Suprapubic skin (tissue), 4 donors: ENCODE results near the gene ZSWIM3. TPM values are rescaled to one million over a fixed set of nuclear protein-coding genes. Genes with fewer than 3 reads are reported as not detected.

Experiments
- DNase-seq, 2 donors: peaks; one replicate each; pipeline ENCODE4 v3.0.0-alpha.2; 2019; ENCODE audit warnings: low spot score in 2 of 2
- H3K27ac ChIP-seq: fragments of 200-600 bp; sonication (generic); one replicate; pipeline ENCODE4 v1.5.1; 2019
- H3K27me3 ChIP-seq: fragments of 200-600 bp; sonication (generic); one replicate; pipeline ENCODE4 v1.5.1; 2019
- H3K36me3 ChIP-seq: fragments of 200-600 bp; sonication (generic); one replicate; pipeline ENCODE4 v1.5.1; 2019
- H3K4me1 ChIP-seq: fragments of 200-600 bp; sonication (generic); one replicate; pipeline ENCODE4 v1.5.1; 2019
- H3K4me3 ChIP-seq: fragments of 200-600 bp; sonication (generic); one replicate; pipeline ENCODE4 v1.5.1; 2019; ENCODE audit warnings: mild to moderate bottlenecking
- H3K9me3 ChIP-seq: fragments of 200-600 bp; sonication (generic); one replicate; pipeline ENCODE4 v1.5.1; 2019
- EP300 ChIP-seq: sonication (generic); formaldehyde crosslinking; IDR thresholded peaks from one replicate; pipeline ENCODE4 v1.6.1; 2017; ENCODE audit warnings: antibody characterized with exemption
- POLR2A ChIP-seq, 2 donors: fragments of 450-650 bp; IDR thresholded peaks; one replicate each; pipeline ENCODE4 v1.6.1; 2017; ENCODE audit warnings: antibody characterized with exemption in 2 of 2, mild to moderate bottlenecking in 2 of 2, moderate library complexity in 2 of 2
- POLR2AphosphoS5 ChIP-seq, 3 donors: sonication (generic); formaldehyde crosslinking; IDR thresholded peaks; one replicate each; pipeline ENCODE4 v1.6.1; 2017; ENCODE audit warnings: antibody characterized with exemption in 3 of 3
- WGBS: methylation state at CpG from one replicate; pipeline ENCODE4 v1.1.5; 2018; 5-methylcytosine and 5-hydroxymethylcytosine counted together
- total RNA-seq, 4 donors: library from RNA; depleted of rRNA; stranded (reverse); fragments of >200 nt; gene quantifications; one replicate each; pipeline ENCODE4 v1.1.0, GENCODE V29; 2016
- TF ChIP-seq, protein P1 (sequence below), 2 donors: fragments of 200-600 bp in 1 of 2; fragments of 450-650 bp in 1 of 2; sonication (generic) in 1 of 2; IDR thresholded peaks; one replicate each; pipeline ENCODE4 v1.5.1; 2016 to 2019; ENCODE audit warnings: antibody characterized with exemption in 2 of 2, mild to moderate bottlenecking in 1 of 2, moderate library complexity in 1 of 2

Gene ZSWIM3
- total RNA-seq, 4 donors from 2014 or later: 2.1 to 4.6 (median 3.6) TPM

DNA sequence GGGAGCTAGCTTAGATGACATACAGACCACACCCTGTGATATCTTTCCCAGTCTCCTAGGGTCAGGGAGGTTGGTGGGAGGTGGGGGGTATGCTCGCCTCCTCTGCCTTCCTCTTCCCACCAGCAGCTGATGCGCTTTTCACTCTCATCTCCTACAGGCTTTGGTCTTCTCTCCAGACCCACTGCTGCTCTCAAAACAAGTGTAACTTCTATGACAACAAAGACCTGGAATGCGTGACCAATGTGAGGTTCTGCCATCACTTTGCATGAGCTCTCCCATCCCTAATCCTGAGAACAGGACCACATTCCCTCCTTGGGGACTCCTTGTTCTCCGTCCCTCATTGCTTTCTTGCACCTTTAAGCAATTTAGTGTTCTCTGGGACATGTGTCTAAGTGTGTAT is 36.4 kb downstream of the ZSWIM3 start:
- H3K9me3 ChIP-seq: no peaks in the 10 kb centered on the region
- H3K4me3 ChIP-seq: no peak overlapping the region
- no peak for TF ChIP-seq POLR2AphosphoS5 (IDR thresholded peaks at IDR 0.05)
- no peak for TF ChIP-seq POLR2A (IDR thresholded peaks at IDR 0.05)
- no peak for TF ChIP-seq EP300
- TF ChIP-seq, protein P1, sequence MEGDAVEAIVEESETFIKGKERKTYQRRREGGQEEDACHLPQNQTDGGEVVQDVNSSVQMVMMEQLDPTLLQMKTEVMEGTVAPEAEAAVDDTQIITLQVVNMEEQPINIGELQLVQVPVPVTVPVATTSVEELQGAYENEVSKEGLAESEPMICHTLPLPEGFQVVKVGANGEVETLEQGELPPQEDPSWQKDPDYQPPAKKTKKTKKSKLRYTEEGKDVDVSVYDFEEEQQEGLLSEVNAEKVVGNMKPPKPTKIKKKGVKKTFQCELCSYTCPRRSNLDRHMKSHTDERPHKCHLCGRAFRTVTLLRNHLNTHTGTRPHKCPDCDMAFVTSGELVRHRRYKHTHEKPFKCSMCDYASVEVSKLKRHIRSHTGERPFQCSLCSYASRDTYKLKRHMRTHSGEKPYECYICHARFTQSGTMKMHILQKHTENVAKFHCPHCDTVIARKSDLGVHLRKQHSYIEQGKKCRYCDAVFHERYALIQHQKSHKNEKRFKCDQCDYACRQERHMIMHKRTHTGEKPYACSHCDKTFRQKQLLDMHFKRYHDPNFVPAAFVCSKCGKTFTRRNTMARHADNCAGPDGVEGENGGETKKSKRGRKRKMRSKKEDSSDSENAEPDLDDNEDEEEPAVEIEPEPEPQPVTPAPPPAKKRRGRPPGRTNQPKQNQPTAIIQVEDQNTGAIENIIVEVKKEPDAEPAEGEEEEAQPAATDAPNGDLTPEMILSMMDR (IDR thresholded peaks at IDR 0.05): no peak
- peaks cover 58% of the 10 kb centered on the region for H3K36me3 ChIP-seq
- H3K27ac ChIP-seq: no peak overlapping the region
- no peak for DNase-seq
- H3K27me3 ChIP-seq: no peaks in the 10 kb centered on the region
- 97% methylated on average over 4 of the region's 4 CpGs for WGBS
- H3K4me1 ChIP-seq: peaks cover 32% of the 10 kb centered on the region

DNA sequence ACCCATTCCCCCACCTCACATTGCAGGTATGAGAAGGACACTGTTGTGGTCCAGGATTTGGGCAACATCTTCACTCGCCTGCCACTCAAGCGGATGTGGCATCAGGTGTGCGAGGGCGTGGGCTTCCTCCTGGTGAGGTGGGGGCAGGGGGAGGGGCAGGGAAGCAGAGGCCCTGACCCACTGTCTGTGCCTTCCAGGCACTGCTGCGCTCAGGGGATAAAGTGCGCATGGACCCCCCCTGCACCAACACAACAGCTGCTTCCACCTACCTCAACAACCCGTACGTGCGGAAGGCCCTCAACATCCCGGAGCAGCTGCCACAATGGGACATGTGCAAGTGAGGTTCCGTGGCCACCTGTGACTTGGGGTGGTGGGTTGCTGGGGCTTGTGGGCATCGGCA is 37.4 kb downstream of the ZSWIM3 start:
- H3K4me1 ChIP-seq: peaks cover 29% of the 10 kb centered on the region
- TF ChIP-seq POLR2AphosphoS5 (IDR thresholded peaks at IDR 0.05) (no peak), POLR2A (IDR thresholded peaks at IDR 0.05) (no peak), EP300 (no peak)
- TF ChIP-seq, protein P1 (IDR thresholded peaks at IDR 0.05): no peak
- no peak for DNase-seq

DNA sequence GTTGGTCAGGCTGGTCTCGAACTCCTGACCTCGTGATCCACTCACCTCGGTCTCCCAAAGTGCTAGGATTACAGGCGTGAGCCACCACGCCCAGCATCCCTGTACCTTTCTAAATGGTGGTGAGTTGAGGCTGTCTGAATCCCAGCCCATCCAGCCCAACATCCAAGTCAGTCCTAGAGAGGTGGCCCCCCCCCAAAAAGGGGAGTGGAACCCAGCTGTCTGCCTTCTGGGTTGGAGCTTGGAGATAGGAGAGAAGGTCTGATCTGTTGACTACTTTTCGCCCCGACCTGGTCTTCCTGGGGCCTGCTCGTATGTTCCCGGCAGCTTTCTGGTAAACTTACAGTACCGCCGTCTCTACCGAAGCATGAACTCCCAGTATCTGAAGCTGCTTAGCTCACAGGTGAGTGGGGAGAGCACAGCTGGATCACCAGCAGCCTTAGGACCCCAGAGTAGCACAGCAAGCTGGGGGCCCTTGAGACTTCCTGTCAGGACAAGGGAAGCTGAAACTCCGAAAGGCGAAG is 39.3 kb downstream of the ZSWIM3 start:
- H3K27me3 ChIP-seq: no peaks in the 10 kb centered on the region
- H3K27ac ChIP-seq: no peak overlapping the region
- TF ChIP-seq POLR2A (IDR thresholded peaks at IDR 0.05) (no peak), EP300 (no peak), POLR2AphosphoS5 (IDR thresholded peaks at IDR 0.05) (no peak)
- TF ChIP-seq, protein P1 (IDR thresholded peaks at IDR 0.05): no peak
- no peak overlapping the region for H3K4me3 ChIP-seq
- DNase-seq: no peak
- peaks cover 84% of the 10 kb centered on the region for H3K36me3 ChIP-seq
- WGBS: 89% methylated on average over 14 of the region's 14 CpGs
- H3K9me3 ChIP-seq: no peaks in the 10 kb centered on the region
- H3K4me1 ChIP-seq: peaks cover 17% of the 10 kb centered on the region

More for the DNA sequence above, 37.4 kb downstream of the ZSWIM3 start:
- no peak overlapping the region for H3K4me3 ChIP-seq
- H3K27me3 ChIP-seq: no peaks in the 10 kb centered on the region
- peaks cover 67% of the 10 kb centered on the region for H3K36me3 ChIP-seq
- 65% methylated on average over 2 of the region's 12 CpGs for WGBS
- no peak overlapping the region for H3K27ac ChIP-seq
- no peaks in the 10 kb centered on the region for H3K9me3 ChIP-seq

DNA sequence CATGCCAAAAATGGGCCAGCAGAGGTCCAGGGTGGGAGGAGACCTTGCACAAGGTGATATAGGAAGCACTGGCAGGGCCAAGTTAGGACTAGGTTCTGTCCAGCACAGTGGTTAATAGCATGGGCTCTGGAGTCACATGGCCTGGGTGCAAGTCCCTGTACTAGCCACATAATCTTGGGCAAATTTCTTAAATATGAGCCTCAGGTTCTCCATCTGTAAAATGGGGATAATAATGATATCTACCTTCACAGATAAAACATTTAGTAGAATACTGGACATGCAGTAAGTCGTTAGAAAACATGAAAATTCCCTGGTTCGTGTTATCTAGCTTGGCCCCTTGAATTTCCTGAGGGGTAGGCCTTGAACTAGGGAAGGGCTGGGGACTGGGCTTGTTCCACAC is 39.9 kb downstream of the ZSWIM3 start:
- no peaks in the 10 kb centered on the region for H3K27me3 ChIP-seq
- no peaks in the 10 kb centered on the region for H3K9me3 ChIP-seq
- no peak overlapping the region for H3K27ac ChIP-seq
- no peak overlapping the region for H3K4me3 ChIP-seq
- TF ChIP-seq POLR2A (IDR thresholded peaks at IDR 0.05): no peak
- TF ChIP-seq, protein P1 (IDR thresholded peaks at IDR 0.05): no peak
- TF ChIP-seq EP300: no peak
- WGBS: 92% methylated on average over 2 of the region's 2 CpGs
- peaks cover 11% of the 10 kb centered on the region for H3K4me1 ChIP-seq
- no peak for DNase-seq
- H3K36me3 ChIP-seq: peaks cover 90% of the 10 kb centered on the region

DNA sequence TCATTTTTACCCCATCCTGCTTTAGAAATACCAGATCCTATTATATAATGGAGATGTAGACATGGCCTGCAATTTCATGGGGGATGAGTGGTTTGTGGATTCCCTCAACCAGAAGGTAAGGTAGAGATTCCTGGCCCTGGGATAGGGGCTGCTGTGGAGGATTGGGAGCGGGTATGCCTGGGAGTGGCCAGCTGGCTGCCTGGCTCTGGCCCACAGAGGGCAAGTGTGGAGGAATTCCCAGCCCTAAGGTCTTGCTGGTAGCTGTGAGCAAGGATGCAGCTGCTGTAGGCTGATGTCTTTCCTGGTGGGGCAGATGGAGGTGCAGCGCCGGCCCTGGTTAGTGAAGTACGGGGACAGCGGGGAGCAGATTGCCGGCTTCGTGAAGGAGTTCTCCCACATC is 40.3 kb downstream of the ZSWIM3 start:
- 90% methylated on average over 7 of the region's 7 CpGs for WGBS
- Histone ChIP-seq H3K27ac (no peak overlapping the region), H3K9me3 (no peaks in the 10 kb centered on the region), H3K4me3 (no peak overlapping the region), H3K4me1 (peaks cover 7% of the 10 kb centered on the region), H3K36me3 (peaks cover 92% of the 10 kb centered on the region), H3K27me3 (no peaks in the 10 kb centered on the region)
- no peak for TF ChIP-seq POLR2A (IDR thresholded peaks at IDR 0.05)
- TF ChIP-seq, protein P1 (IDR thresholded peaks at IDR 0.05): no peak
- no peak for TF ChIP-seq EP300
- TF ChIP-seq POLR2AphosphoS5 (IDR thresholded peaks at IDR 0.05): no peak
- no peak for DNase-seq
